Measurements from ENCODE around the gene CHCHD3.
"Not testable (repeated sequence)": the region's sequence is repeated elsewhere in the genome, so short reads cannot be mapped to it uniquely, and the experiment has no call there.

The CHCHD3 gene

GRCh38 chr7:133040674-133041073, 41.2 kb downstream of the CHCHD3 start:
- no peak for DNase-seq

- no peak for DNase-seq
Observed at GRCh38 chr7:133040178-133040577, 41.7 kb downstream of the CHCHD3 start.

GRCh38 chr7:133039614-133040013, 42.3 kb downstream of the CHCHD3 start:
- DNase-seq: no peak

GRCh38 chr7:133036289-133036688, 45.6 kb downstream of the CHCHD3 start:
- no peak for DNase-seq

DNA sequence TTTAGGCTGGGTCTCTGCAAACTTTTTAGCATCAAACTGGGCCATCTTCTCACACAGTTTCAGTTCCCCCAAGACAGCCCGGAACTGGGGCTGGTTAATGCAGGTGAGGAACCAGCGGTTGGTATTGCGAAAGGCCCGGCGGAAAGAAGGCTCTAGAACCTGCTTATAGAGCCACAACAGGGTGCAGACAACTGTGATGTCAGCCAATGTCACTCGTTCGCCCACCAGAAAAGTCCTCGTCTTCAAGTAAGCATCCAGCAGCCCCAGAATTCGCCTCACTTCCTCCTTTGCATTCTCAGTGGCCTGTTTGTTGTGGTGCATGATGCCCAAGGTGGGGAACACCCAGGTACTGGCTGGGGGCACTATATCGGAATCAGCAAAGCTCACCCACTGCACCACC, 46.6 kb downstream of the CHCHD3 start:
- not testable (repeated sequence) for DNase-seq

DNA sequence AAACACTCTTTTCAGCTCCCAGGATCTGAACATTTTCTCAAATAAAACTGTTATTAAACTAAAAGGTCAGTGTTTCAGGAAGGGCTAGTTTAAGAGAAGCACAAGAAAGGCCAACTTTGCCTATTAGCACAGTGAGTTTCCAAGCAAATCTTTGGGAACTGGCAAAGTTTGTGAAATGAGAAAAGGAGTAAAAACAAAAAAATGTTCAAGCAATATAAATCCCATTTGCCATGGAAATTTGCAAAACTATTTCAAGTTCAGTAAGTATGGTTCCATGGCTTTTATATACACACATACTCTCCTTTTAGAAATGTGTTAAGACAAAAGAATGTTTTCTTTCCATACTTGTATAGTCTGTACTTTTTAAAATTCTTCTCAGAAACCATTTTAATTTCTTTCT, 51.5 kb downstream of the CHCHD3 start:
- DNase-seq: no peak

DNA sequence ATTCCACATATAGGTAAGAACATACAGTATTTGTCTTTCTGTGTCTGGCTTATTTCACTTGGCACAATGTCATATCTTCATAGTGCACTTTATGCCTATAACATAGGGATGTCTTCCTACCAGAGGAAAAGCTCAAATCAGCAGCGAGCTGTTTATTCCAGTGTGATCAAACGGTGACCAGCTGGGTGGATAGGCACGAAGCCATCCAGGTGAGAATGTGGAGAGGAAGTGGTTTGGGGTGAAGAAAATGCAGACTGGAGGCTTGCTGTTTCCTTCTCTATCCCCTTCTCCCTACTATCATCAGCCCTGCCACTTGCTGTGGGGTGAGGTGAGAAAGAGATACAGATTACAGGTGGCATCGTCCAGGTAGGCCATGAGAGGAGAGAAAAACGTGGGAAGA, 52.4 kb downstream of the CHCHD3 start:
- no peak for DNase-seq

DNA sequence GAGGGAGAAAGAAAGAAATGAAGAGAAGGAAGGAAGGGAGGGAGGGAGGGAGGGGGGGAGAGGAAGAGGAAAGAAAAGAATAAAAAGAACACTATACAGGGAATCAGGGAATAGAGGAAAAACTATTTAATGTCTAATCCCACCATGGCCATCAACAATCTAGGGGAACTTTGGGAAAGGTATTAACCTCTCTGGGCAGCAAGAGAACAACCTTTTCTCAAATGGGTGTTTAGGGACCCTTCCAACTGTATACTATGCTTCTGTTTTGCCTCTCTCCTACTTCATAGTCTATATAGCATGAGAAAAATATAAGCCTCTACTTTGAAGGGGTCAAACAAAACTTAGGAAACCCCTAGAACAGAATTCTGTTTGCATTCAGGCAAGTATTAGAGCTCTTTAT, 54.5 kb downstream of the CHCHD3 start:
- DNase-seq: no peak

GRCh38 chr7:133026210-133026859, 55.6 kb downstream of the CHCHD3 start:
- no peak for DNase-seq

GRCh38 chr7:133025056-133025455, 56.8 kb downstream of the CHCHD3 start:
- DNase-seq: no peak

DNA sequence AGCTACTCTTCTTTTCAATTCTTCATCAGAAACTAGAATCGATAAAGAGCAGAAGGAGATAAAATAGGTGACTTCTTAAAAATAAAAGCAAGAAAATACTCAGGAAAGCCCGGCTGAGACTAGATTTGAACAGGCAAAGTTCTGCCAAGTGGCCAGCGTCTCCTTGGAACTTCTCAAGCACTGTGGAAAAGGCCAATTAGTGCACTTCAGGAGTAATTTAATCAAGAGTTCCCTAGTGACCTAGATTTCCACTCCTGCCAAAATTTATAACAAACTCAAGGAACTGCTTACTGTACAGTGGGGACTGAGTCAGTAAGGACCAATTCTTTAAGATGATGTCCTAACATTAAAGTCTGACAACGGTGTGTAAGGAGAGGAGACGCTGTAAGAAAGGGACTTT, 57.3 kb downstream of the CHCHD3 start:
- no peak for DNase-seq

DNA sequence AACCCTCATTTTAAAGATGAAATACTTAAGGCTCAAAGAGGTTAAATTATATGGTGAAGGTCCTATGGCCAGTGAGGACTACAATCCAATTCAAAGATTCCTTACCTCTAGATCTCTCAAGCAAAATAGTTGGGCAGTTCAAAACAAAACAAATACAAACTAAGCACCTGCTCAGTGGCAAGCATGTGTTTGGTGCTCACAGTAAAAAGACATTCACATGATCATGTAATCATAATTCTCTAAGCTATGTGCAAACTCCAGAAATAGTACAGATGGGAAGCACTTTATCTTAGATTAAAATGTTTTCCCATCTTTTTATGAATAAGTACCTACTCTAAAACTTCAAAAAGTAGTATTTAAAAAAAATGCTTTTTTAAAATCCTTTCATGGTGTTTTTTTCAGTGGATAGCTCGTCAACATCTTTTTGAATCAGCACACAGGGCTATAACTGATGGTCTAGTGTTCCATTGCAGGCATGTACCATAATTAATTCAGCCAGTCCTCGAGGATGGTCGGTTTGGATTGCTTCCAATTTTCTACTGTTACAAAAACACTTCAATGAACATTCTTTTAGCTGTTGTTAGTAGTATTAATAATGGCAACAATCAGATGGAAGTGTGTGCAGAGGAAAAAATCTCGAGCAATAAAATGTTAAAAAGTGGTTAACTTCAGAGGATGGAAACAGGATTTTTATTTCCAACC, 58.4 kb downstream of the CHCHD3 start:
- no peak for DNase-seq

DNA sequence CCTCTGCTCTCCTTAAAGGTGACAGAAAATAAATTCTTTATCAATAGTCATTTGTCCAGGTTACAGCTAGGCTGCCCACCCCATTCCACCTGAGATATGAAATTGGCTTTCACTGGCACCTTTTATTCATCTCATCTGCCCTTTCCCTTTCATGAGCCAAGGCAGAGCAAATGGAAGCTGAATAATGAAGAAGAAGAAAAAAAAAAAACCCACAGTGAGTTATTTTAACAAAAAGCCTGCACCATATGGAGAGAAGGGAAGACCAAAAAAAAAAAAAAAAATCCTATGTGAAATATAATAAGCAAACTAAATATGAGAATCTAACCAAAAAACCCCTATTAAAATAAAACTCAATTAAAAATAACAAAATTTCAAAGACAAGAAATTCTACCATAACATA, 59.2 kb downstream of the CHCHD3 start:
- no peak for DNase-seq

DNA sequence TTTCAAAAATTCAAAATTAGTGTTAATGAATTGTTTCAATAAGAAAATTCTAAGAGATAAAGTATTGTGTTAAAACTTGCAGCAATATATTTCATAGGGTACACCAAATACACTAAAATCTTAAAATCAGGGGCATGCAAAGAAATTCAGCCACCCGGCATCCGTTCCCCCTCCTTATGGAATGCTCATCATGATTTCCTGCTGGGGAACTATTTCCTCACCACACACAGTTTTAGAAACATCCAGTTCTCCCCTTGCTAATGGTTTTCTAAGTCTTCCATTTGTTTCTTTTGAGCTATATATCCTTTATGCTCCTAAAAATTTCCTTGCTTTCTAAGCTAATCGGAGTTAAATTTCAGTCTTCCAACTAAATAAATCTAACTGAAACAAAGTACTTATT, 60.7 kb downstream of the CHCHD3 start:
- no peak for DNase-seq

DNA sequence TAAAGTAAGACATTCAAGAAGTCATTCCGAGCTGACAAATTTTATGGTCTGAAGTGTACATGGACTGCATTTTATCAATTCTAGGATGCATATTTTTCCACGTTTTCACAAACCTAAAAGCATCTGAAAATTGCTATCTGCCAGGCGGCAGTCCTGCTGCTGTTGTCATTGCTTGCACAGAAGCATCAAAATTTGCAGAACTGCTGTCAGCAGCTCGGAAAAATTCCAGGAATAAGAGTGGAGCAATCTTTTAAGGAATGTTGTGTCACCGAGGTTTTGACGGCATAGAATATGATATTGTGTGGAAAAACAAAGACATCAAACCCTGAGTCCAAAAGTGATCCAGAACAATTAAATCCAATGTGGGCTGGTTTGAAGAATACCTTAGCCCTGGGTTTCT, 61.4 kb downstream of the CHCHD3 start:
- no peak for DNase-seq

GRCh38 chr7:133019590-133019989, 62.3 kb downstream of the CHCHD3 start:
- DNase-seq: no peak

DNA sequence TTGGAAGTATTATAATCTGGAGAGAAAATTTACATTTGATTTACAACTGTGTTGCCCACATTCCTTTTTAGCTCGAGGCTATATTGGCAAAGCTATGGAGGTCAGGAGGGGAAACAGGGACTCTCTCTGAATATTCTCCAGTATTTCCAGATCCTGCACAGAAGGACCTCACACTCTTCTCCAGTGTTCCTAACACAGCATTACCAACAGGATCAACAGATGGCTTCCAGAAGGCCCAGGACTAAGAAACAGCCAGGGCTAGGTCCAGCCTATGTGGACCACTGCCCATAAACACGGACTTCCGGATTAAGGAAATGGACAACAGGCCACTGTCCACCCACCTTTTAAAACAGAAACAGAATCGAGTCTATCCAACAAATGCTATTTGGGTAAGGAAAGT, 65.3 kb downstream of the CHCHD3 start:
- no peak for DNase-seq

- DNase-seq: no peak
Observed at GRCh38 chr7:133015888-133016287, 66.0 kb downstream of the CHCHD3 start.

- DNase-seq: no peak
Observed at GRCh38 chr7:133011746-133012145, 70.1 kb downstream of the CHCHD3 start.

- DNase-seq: no peak
Observed at GRCh38 chr7:133009426-133010252, 72.3 kb downstream of the CHCHD3 start.

GRCh38 chr7:133007961-133008360, 73.9 kb downstream of the CHCHD3 start:
- DNase-seq: no peak

- DNase-seq: no peak
Observed at GRCh38 chr7:133003052-133003910, 78.6 kb downstream of the CHCHD3 start.

GRCh38 chr7:133001727-133002126, 80.2 kb downstream of the CHCHD3 start:
- no peak for DNase-seq
